DND-41 (cell line): ENCODE data around the gene PTMA.
A peak's percentile ranks its signal among the peaks of the same experiment; 100 is the strongest.

Source experiments
- ATAC-seq: fragments of 200-7000 bp; cut with Tn5 transposase; 3 replicates; pipeline ENCODE4 v1.9.1; 2021; ENCODE audit warnings: low read depth; ENCODE audit not compliant: insufficient read depth
- DNase-seq: peaks from one replicate; pipeline ENCODE4 v3.0.0-alpha.2; 2020
- H2AFZ ChIP-seq: 2 replicates; pipeline ENCODE4 v1.6.0; 2012; ENCODE audit warnings: low read depth, low read length
- H3K27ac ChIP-seq: 2 replicates; pipeline ENCODE4 v1.5.1; 2012; ENCODE audit warnings: low read length, inconsistent platforms
- H3K27me3 ChIP-seq: fragments of 200-600 bp; sonication (generic); 2 replicates; pipeline ENCODE4 v1.6.0; 2012; ENCODE audit warnings: low read length, mild to moderate bottlenecking, inconsistent platforms; ENCODE audit not compliant: insufficient read depth, poor library complexity
- H3K36me3 ChIP-seq: 2 replicates; pipeline ENCODE4 v1.5.1; 2012; ENCODE audit warnings: low read length, inconsistent platforms; ENCODE audit not compliant: insufficient read depth
- H3K4me1 ChIP-seq: 2 replicates; pipeline ENCODE4 v1.5.1; 2012; ENCODE audit warnings: mild to moderate bottlenecking, low read length; ENCODE audit not compliant: insufficient read depth
- H3K4me2 ChIP-seq: 2 replicates; pipeline ENCODE4 v1.6.0; 2012; ENCODE audit warnings: mild to moderate bottlenecking, moderate library complexity, low read length, inconsistent platforms; ENCODE audit not compliant: insufficient read depth
- H3K4me3 ChIP-seq, 2 experiments: fragments of 200-600 bp in 1 of 2; shearing (Covaris generic) in 1 of 2; 2 replicates each; pipeline ENCODE4 v1.5.1; 2012 to 2016; ENCODE audit warnings: inconsistent platforms in 2 of 2, low read length in 2 of 2, mild to moderate bottlenecking in 2 of 2, low read depth in 1 of 2, moderate library complexity in 1 of 2
- H3K79me2 ChIP-seq: 2 replicates; pipeline ENCODE4 v1.6.0; 2012; ENCODE audit warnings: low read length, inconsistent platforms; ENCODE audit not compliant: insufficient read depth
- H3K9ac ChIP-seq: 2 replicates; pipeline ENCODE4 v1.6.0; 2012; ENCODE audit warnings: low read depth, mild to moderate bottlenecking, inconsistent platforms, low read length, moderate library complexity
- H3K9me3 ChIP-seq: 2 replicates; pipeline ENCODE4 v1.5.1; 2012; ENCODE audit warnings: low read length, moderate library complexity, mild to moderate bottlenecking, inconsistent platforms; ENCODE audit not compliant: insufficient read depth, severe bottlenecking
- H4K20me1 ChIP-seq: 2 replicates; pipeline ENCODE4 v1.6.0; 2012; ENCODE audit warnings: low read length; ENCODE audit not compliant: insufficient read depth
- CTCF ChIP-seq: IDR thresholded peaks from 2 replicates; pipeline ENCODE4 v1.5.1; 2012; ENCODE audit warnings: borderline replicate concordance, low read length, moderate library complexity, mild to moderate bottlenecking; ENCODE audit not compliant: poor library complexity, severe bottlenecking; ENCODE audit errors: extremely low read depth
- EZH2 ChIP-seq: IDR thresholded peaks from 3 replicates; pipeline ENCODE4 v1.6.1; 2012; ENCODE audit warnings: borderline replicate concordance, low read depth, mild to moderate bottlenecking, moderate library complexity, low read length, inconsistent platforms; ENCODE audit not compliant: severe bottlenecking

Gene PTMA

GRCh38 chr2:231664727-231665126, 43.6 kb upstream of the PTMA start:
- no peak overlapping the region for H3K27ac ChIP-seq
- no peak overlapping the region; the same call in 1 of the 2 replicates for H2AFZ ChIP-seq

GRCh38 chr2:231665245-231666170, 42.8 kb upstream of the PTMA start:
- H3K79me2 ChIP-seq, result 0 out of 2 replicates have a peak, but pooled peaks cover 4% of the 10 kb centered on the region
- H3K36me3 ChIP-seq, result no peaks in the 10 kb centered on the region; the same call in 1 of the 2 replicates
- no peaks in the 10 kb centered on the region for H3K27me3 ChIP-seq
- H3K4me1 ChIP-seq, result peaks cover 31% of the 10 kb centered on the region
- ATAC-seq (no peak), DNase-seq (no peak)
- no peak for TF ChIP-seq EZH2
- no peaks in the 10 kb centered on the region for H3K9me3 ChIP-seq
- no peak overlapping the region for H3K4me3 ChIP-seq
- H4K20me1 ChIP-seq, result no peaks in the 10 kb centered on the region
- 0 out of 2 replicates have a peak overlapping the region, but pooled peaks have one; percentile 1 for H3K9ac ChIP-seq
- peak overlapping the region; percentile 7; the same call in 1 of the 2 replicates for H2AFZ ChIP-seq
- H3K27ac ChIP-seq, result no peak overlapping the region
- H3K4me2 ChIP-seq, result no peak overlapping the region

More at GRCh38 chr2:231664727-231665126, 43.6 kb upstream of the PTMA start:
- Histone ChIP-seq H3K4me2 (no peak overlapping the region), H3K79me2 (0 out of 2 replicates have a peak, but pooled peaks cover 4% of the 10 kb centered on the region), H3K27me3 (no peaks in the 10 kb centered on the region), H4K20me1 (no peaks in the 10 kb centered on the region), H3K36me3 (no peaks in the 10 kb centered on the region; the same call in 1 of the 2 replicates), H3K4me1 (peaks cover 31% of the 10 kb centered on the region), H3K9ac (0 out of 2 replicates have a peak overlapping the region, but pooled peaks have one; percentile 1), H3K9me3 (no peaks in the 10 kb centered on the region), H3K4me3 (no peak overlapping the region)
- ATAC-seq (no peak), DNase-seq (no peak)
- TF ChIP-seq EZH2 (no peak), CTCF (no peak)

- Histone ChIP-seq H3K27me3 (no peaks in the 10 kb centered on the region), H3K9me3 (no peaks in the 10 kb centered on the region), H3K9ac (0 out of 2 replicates have a peak overlapping the region, but pooled peaks have one; percentile 11), H3K36me3 (no peaks in the 10 kb centered on the region; the same call in 1 of the 2 replicates), H3K27ac (0 out of 2 replicates have a peak overlapping the region, but pooled peaks have one; percentile 26), H4K20me1 (no peaks in the 10 kb centered on the region), H3K79me2 (0 out of 2 replicates have a peak, but pooled peaks cover 4% of the 10 kb centered on the region), H3K4me3 (no peak overlapping the region), H3K4me2 (no peak overlapping the region), H2AFZ (no peak overlapping the region), H3K4me1 (peaks cover 34% of the 10 kb centered on the region)
- TF ChIP-seq CTCF (no peak), EZH2 (no peak)
- DNase-seq (no peak), ATAC-seq (no peak)
These were observed 41.9 kb upstream of the PTMA start for GRCh38 chr2:231666171-231667095.
